SK-N-MC (cell line): ENCODE data around the gene PROCA1.
A peak's percentile ranks its signal among the peaks of the same experiment; 100 is the strongest.

Source experiments
- EZH2 ChIP-seq: fragments of 200-600 bp; sonication (generic); IDR thresholded peaks from one replicate; pipeline ENCODE4 v1.6.1; 2017; ENCODE audit warnings: antibody characterized with exemption
- POLR2AphosphoS5 ChIP-seq: IDR thresholded peaks from 2 replicates; pipeline ENCODE4 v1.6.1; 2012; ENCODE audit warnings: mild to moderate bottlenecking, low read depth, low read length, borderline replicate concordance

GRCh38 chr17:28745786-28746411 is 34.2 kb upstream of the PROCA1 start:
- TF ChIP-seq POLR2AphosphoS5 (0 out of 2 replicates have a peak, but pooled peaks have one; percentile 8), EZH2 (no peak)
